ENCODE results near the gene SLC25A21. TPM values are rescaled to one million over a fixed set of nuclear protein-coding genes. Genes with fewer than 3 reads are reported as not detected.

Gene SLC25A21
- total and polyA plus RNA-seq, 2 experiments from 2014 or later, result 10.6 to 12.1 TPM

- no peak overlapping the region for H2AFZ ChIP-seq
- peaks cover 96% of the 10 kb centered on the region for H3K27me3 ChIP-seq (ENCODE audit: insufficient read depth)
- H3K9me3 Mint-ChIP-seq, result no peaks in the 10 kb centered on the region; the same call in 2 of the 3 replicates
- H3K36me3 ChIP-seq (ENCODE audit: insufficient read depth), result no peaks in the 10 kb centered on the region
- H3K4me3 ChIP-seq, result peak overlapping the region; percentile 13; the same call in 1 of the 2 replicates
- H3K4me1 Mint-ChIP-seq, result peaks cover 69% of the 10 kb centered on the region
- H3K27ac Mint-ChIP-seq, result no peak overlapping the region
- ATAC-seq (no peak), DNase-seq (ENCODE audit: low spot score) (no peak)
- no peaks in the 10 kb centered on the region; the same call in 2 of the 3 replicates for H3K36me3 Mint-ChIP-seq (ENCODE audit: low read depth)
- no peak overlapping the region for H3K27ac ChIP-seq (ENCODE audit: low read depth)
- H3K79me2 ChIP-seq (replicated peaks; ENCODE audit: insufficient read depth), result no peaks in the 10 kb centered on the region
- H3K4me3 Mint-ChIP-seq, result peak overlapping the region; percentile 3; the same call in 1 of the 3 replicates
- peaks cover 67% of the 10 kb centered on the region for H3K4me1 ChIP-seq (ENCODE audit: insufficient read depth)
- H3K4me2 ChIP-seq, result peak overlapping the region; percentile 83
- H3F3A ChIP-seq (replicated peaks; ENCODE audit: low read depth), result peaks cover 37% of the 10 kb centered on the region
- TF ChIP-seq ZNF114 (CRISPR knock-in tag; IDR thresholded peaks at IDR 0.05) (no peak), STAT1 (IDR thresholded peaks at IDR 0.05; ENCODE audit: unreplicated experiment) (no peak), CTCF (conservative IDR thresholded peaks at IDR 0.05; ENCODE audit: low read depth in 2 of 2) (no peak), ETS1 (IDR thresholded peaks at IDR 0.05) (no peak), ZNF331 (CRISPR knock-in tag; IDR thresholded peaks at IDR 0.05; ENCODE audit: low read depth) (no peak), POLR2AphosphoS5 (IDR thresholded peaks at IDR 0.05; ENCODE audit: low read depth) (no peak), NANOG (IDR thresholded peaks at IDR 0.05; ENCODE audit: borderline replicate concordance) (no peak), EZH2 (IDR thresholded peaks at IDR 0.05; ENCODE audit: low read depth, unreplicated experiment) (peak; percentile 84), CREB1 (CRISPR knock-in tag; IDR thresholded peaks at IDR 0.05; ENCODE audit: low read depth) (no peak), REST (IDR thresholded peaks at IDR 0.05; ENCODE audit: unreplicated experiment) (no peak), EZH2phosphoT487 (IDR thresholded peaks at IDR 0.05; ENCODE audit: unreplicated experiment) (peak; percentile 16), ZNF462 (CRISPR knock-in tag; IDR thresholded peaks at IDR 0.05) (no peak), JUNB (IDR thresholded peaks at IDR 0.05; ENCODE audit: unreplicated experiment) (no peak)
- no peaks in the 10 kb centered on the region for H3K9me2 ChIP-seq (ENCODE audit: insufficient read depth)
- H4K20me1 ChIP-seq (replicated peaks; ENCODE audit: insufficient read depth), result peaks cover 48% of the 10 kb centered on the region
- H3K27me3 Mint-ChIP-seq (ENCODE audit: insufficient read depth, low read depth, poor library complexity), result peaks cover 100% of the 10 kb centered on the region
These were observed 513.2 kb downstream of the SLC25A21 start for GRCh38 chr14:36659010-36659821.

Data from GM23338 (cell line).